Activated T-cell treated with anti-CD3 and anti-CD28 coated beads for 24 hours (primary cell): ENCODE results near the gene CEP68.
"Not testable (repeated sequence)": the region's sequence is repeated elsewhere in the genome, so short reads cannot be mapped to it uniquely, and the experiment has no call there.

Source experiments
- DNase-seq: peaks from one replicate; pipeline ENCODE4 v3.0.0-alpha.2; 2020; ENCODE audit warnings: low read depth

CEP68 gene

DNA sequence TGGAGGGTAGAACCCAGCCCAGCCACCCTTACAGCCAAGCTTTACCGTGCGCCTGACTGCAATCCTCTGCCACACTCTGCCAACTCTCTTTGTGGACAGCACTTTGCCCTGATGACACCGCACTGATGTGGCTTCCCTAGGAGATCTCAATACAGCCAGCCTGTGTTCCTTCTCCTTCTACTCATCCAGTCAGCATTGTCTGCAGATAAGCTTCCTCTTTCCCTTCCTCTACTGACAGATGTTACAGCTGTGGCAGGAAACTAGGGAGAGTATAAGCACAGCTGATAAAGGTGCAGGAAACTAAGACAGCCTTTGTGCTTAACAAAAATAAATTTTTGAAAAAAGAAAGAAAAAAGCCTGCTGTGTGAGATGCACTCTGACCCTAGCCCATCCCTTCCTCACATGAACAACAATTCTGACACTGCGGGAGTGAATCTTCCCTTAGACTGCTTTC is 25.0 kb downstream of the CEP68 start:
- DNase-seq = no peak

DNA sequence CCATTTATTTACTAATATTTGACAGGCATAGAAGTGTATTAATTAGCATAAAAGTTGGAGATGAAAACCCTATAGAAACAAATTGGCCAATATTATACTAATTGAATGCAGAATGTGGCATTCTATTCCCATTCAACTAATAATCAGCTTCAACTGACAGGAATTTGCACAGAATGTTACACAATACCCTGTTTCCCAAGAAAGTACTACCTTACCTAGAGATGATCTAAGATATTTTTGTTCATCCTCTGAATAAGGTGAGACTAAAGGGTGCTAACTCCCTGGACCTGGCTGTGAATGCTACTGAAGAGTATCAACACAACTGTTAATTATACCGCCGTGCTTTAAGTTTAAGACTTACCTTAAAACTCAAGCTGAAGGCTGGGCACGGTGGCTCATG is 28.9 kb downstream of the CEP68 start:
- no peak for DNase-seq

DNA sequence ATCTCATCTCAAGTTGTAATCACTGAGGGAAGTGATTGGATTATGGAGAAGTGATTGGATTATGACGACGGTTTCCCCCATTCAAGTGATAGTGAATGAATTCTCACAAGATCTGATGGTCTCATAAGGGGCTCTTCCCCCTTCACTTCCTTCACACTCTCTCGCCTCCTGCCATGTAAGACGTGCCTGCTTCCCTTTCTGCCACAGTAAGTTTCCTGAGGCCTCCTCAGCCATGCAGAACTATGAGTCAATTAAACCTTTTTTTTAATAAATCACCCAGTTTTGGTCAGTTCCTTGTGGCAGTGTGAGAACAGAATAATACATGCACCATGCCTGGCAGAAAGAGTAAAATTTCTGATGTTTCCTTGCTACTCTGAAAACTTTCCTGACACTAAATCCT is 36.6 kb downstream of the CEP68 start:
- DNase-seq = no peak

DNA sequence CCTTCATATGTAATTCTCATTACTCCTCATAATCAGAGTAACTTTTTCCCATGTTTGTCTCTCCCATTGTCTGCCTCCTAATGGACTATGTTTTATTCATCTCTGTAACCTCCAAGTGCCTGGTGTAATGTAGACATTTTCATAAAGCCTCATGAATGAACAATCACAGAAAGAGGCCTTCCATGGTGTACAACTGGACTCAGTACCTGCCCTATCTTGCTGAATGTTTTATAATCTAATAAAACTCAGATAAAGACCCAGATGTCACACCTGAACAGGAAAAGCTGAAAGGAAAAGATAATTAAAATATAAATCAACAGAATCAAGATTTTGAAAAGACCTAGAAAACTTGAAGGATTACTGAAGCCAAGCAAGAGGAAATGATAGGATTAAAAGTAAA is 37.0 kb downstream of the CEP68 start:
- DNase-seq = no peak

DNA sequence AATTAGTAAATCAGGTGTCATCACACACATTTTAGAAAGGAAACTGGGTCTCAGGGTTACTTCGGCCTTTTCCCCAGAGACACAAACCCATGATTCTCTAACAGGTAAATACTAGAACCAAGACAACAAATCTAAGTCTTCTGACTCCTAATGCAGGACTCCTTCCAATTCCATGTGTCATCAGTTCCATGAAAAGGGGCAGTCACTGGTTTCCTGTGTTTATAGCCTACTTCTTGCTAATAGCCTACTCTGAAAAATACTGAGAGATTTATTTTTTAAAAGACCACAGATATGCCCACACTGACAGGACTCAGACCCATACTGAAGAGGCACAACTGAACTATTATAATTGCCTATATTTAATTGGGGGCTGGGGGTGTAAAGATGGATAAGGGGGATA is 40.7 kb downstream of the CEP68 start:
- no peak for DNase-seq

DNA sequence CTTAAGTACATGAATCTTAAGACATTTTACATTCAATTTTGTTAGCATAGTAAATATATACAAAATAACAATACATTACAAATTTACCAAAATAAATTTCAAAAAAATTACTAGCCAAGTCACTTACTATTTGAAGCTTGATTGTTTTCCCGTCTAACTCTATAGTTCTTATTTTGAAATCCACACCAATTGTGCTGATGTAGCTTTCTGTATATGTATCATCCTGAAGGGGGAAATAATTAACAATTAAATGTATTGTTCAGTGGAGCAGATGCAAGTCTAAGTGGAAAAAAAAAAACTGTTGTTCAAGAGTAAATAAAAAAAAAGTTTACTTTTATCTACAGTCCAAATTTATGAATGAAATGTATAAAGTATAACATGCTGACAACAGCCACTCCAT is 41.6 kb downstream of the CEP68 start:
- DNase-seq = no peak

DNA sequence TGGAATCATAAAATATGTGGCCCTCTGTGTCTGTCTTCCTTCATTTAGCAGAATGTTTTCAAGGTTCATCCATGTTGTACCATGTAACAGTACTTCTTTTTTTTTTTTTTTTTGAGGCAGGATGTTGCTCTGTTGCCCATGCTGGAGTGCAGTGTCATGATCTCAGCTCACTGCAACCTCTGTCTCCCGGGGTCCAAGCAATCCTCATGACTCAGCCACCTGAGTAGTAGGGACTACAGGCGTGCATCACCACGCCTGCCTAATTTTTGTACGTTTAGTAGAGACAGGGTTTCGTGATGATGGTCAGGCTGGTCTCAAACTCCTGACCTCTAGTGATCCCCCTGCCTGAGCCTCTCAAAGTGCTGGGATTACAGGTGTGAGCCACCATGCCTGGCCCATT is 42.5 kb downstream of the CEP68 start:
- no peak for DNase-seq

DNA sequence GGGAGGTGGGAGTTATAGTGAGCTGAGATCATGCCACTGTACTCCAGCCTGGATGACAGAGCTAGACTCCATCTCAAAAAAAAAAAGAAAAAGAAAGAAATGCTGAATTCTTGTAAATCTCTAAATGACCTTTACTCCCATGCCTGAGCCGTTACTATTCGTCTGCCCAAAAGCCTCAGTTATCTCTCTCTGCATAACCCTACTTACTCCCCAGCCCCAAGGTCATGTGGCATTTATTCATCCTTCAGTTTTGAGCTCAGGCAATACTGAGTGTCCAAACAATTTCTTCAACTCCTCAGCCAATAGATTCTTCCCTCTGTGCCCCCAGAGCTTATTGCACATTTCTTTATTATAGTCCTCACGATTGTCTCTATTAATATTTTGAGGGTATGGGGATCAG is 44.9 kb downstream of the CEP68 start:
- DNase-seq = no peak

DNA sequence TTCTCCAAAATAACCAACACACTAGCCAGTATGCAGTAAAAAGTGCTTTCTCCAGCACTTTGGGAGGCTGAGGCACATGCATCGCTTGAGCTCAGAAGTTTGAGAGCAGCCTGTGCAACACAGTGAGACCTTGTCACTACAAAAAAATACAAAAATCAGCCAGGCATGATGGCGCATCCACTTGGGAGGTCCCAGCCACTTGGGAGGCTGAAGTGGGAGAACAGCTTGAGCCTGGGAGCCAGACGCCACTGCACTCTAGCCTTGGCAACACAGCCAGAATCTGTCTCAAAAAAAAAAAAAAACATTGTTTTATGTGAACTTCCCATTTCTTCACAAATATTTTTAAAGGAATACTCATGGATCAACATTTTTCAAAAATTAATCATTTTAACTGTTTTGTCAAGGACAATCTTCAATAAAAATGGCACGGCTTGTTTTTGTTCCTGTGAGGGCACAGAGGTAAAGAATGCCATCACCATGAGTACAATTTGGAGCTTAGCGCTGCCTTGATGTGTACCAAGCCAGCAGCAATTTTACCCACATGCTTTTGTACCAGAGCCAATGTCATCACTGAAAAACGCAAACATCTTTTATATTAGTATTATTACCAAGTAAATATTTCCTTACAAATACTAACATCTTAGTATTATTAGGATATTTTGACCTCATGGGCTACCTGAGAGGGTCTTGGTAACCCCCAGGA is 46.9 kb downstream of the CEP68 start:
- no peak for DNase-seq

DNA sequence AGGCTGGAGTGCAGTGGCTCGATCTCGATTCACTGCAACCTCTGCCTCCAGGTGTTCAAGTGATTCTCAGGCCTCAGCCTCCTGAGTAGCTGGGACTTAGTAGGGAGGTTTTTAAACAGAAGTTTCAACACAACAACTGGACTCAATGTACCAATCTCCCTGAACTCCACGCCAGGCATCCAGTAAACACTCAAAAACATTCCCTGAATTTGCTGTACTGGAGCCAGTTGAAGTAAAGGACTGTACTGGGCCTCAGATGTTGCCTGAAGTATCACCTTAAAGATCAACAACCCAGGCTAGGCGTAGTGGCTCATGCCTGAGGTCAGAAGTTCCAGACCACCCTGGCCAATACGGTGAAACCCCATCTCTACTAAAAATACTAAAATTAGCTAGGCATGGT is 51.3 kb downstream of the CEP68 start:
- DNase-seq = no peak

DNA sequence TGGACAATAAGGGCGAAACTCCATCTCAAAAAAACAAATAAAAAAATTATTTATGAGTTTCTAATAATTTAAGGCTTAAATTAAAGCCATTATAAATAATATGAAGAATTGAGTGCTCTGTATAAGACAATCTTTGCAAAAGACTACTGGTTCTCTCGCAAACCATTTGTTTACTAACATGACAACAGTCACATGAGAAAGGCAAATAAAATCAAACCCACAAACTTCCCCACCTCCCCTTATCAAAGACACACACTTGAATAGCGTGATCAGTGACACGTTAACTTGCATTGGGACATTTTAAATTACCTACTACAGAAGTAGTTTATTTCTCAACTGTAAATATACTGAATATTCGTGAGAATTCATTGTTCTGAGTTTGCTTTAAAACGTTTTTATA is 52.6 kb downstream of the CEP68 start:
- DNase-seq = no peak

DNA sequence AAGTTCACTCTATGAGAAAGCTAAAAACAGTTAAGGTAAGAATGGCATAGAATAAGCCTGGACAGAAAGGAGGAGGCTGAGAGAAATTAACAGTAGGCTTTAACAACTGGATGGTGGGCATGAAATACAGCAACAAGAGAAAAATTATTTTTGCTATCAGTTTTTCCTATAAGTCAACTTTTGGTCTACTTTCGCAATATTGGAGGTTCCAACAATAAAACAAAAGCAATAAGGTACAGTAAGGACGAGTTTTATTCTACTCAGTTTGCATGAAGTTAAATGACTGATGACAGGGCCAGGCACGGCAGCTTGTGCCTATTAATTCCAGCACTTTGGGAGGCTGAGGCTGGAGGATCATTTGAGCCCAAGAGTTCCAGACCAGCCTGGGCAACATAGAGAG is 56.4 kb downstream of the CEP68 start:
- no peak for DNase-seq

DNA sequence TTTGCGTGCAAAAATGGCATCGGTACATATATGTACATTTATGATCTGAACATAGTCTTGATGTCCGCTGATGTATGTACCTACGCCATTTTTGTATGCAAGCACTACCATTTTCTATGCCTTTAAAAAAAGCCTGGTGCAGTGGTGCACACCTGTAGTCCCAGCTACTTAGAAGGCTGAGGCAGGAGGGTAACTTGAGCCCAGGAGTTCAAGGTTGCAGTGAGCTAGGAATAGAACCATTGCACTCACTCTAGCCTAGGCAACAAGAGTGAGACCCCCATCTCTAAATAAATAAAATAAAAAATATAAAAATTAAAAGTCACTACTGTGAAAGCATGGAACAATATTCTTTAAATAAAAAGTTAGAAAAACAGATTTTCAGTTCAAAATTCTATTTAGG is 57.0 kb downstream of the CEP68 start:
- no peak for DNase-seq

DNA sequence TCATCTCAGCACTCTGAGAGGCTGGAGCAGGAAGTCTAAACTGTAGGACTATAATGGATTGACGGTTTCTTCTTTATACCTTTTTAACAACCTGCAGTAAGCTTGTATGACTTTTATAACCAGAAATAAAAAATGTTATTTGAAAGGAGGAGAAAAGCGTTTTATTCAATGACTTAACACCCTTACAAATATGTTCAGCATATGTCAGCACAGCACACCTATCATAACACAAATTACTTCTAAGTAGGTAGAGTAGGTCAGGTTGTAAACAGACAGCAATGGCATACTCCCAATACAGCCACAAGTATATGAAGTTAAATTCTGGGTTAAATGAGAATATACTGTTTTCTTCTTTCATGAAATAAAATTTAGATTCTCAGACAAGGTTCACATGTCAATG is 57.6 kb downstream of the CEP68 start:
- DNase-seq = no peak

DNA sequence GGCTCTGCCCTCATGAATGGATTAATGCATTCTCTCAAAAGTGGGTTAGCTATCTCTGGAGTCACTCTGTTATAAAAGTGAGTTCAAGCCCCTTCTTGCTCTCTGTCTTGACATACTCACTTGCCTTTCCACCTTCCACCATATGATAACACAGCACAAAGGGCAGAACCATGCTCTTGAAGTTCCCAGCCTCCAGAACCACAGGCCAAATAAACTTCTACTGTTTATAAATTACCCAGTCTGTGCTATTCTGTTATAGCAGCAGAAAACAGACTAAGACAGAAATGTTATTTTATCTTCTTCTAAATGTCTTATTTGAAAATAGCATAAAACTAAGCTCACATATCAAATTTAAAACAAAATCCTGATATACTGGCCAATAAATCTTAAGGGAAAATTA is 58.7 kb downstream of the CEP68 start:
- DNase-seq = no peak

DNA sequence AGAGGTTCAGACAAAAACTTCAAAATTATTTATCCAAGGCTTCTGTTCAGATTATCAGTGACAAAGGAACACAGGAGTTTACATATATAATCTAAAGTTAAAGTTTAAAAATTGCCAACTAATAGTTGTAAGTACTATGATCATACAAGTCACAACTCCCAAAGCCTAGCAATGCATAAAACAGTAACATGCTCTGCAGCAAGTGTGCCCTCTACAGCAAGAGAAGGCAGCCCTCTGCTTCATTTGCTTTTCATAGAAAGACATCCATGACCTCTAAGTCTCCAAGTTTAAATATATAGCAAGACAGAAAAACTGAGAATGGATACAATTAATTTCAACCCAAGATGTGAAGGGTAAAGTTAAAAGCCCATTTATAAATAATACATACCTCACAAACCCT is 60.4 kb downstream of the CEP68 start:
- DNase-seq = no peak

DNA sequence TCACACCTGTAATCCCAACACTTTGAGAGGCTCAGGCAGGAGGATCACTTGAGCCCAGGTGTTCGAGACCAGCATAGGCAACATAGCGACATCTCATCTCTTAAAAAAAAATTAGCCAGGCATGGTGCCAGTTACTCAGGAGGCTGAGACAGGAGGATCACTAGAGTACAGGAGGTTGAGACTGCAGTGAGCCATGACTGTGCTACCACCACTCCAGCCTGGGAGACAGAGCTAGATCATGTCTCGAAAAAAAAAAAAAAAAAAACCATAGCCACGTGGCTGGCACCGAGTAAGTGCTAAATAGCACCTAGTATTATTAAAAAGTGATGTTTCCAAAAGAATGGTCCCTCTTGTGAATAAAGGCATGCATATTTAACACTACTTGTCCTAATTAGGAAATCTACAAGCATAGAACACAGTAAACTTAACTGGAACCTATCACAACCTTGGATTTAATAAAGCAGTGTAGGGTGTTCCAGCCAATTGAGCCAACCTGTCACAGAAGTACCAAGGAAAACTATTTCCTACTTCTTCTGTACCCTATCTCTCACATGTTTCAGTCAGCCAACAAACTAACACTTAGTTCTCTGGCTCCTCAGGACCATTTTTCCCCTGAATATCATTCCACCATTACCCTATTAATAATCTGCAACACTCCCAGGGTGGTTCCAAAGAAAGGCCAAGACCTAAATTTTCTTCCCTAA is 64.9 kb downstream of the CEP68 start:
- no peak for DNase-seq

DNA sequence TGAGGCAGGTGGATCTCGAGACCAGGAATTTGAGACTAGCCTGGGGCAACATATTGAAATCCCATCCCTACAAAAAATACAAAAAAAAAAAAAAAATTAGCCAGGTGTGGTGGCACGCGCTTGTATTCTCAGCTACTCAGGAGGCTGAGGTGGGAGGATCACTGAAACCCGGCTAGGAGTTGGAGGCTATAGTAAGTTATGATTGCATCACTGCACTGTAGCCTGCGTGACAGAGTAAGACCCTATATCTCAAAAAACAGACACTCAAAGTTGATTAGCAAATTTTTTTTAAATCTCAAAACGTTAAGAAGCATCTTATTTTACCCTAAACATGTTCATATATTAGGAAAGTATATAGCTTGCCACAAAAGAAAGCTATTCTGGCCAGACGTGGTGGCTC is 66.1 kb downstream of the CEP68 start:
- DNase-seq = no peak

DNA sequence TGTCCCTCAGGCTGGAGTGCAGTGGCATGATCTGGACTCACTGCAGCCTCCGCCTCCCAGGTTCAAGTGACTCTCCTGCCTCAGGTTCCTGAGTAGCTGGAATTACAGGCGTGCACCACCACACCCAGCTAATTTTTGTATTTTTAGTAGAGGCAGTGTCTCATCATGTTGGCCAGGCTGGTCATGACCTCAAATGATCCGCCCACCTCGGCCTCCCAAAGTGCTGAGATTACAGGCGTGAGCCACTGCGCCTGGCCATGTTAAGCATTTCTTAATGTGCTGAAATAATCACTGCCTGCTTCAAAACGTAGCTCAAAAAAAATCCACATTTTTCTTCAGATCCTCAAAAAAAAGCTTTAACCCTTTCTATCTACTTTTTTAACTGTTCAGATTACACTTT is 69.2 kb downstream of the CEP68 start:
- not testable (repeated sequence) for DNase-seq

DNA sequence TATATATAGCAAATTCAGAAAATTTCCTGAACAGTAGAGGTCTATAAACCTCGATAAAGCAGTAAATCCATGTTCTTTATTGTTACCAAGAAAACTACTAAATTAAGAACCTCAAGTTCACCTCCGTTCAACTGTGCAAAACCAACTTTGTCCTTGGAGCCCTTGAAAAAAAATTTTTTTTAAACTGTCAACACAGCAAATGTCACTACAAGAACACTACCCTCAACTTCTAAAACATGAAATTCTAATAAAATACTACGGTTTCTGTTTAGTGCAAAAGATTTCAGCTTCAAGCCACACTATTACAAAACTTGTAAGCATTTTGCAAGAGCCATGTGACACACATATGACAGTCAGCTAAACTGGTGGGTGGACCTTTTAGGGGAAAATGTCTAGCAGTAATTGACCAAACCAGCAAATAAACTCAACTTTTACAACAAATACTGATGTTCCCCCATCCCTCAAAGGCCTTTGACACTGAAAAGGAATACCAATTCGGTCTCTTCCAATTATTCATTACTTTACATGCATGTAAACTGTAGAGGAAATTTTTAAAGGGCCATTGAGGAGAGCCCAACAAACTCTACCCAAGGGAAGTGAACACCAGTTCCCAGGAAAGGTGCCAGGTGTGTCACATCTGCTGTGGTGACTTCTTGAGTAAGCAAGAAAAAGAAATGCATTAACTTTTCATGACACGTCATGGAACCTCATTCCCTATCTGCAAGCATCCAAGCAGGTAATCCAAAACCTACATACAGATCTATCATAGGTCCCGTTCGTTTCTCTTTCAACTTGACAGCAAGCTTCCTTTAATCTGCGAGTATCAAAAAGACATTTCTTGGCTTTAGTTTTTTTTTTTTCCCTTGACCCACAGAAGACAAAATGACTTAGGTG is 72.3 kb downstream of the CEP68 start:
- no peak for DNase-seq

DNA sequence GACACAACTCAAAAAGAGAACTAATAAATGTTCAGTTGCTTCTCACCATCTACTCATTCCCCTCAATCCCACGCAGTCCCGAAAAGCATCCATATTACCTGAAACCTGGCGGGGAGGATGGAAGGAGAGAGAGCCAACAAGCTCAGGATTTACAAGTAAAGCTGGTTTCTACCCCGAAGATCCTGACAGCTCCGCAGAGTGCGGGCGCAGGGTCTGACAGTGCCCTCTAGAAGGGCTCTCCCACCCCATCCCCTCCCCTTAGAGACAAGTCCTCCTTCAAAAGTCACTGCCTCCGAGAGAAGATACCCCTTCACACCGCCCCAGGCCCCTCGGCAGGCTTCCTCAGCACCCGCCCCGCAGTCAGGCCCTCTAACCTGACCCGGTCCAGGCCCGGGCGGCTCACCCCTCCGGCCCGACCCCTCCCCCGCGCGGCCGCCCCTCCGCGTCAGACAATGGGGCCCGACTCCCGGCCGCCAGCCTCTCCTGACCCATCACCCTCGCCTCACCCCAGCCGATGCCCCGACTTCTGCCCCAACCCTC is 73.1 kb downstream of the CEP68 start:
- DNase-seq = peak; percentile 15

DNA sequence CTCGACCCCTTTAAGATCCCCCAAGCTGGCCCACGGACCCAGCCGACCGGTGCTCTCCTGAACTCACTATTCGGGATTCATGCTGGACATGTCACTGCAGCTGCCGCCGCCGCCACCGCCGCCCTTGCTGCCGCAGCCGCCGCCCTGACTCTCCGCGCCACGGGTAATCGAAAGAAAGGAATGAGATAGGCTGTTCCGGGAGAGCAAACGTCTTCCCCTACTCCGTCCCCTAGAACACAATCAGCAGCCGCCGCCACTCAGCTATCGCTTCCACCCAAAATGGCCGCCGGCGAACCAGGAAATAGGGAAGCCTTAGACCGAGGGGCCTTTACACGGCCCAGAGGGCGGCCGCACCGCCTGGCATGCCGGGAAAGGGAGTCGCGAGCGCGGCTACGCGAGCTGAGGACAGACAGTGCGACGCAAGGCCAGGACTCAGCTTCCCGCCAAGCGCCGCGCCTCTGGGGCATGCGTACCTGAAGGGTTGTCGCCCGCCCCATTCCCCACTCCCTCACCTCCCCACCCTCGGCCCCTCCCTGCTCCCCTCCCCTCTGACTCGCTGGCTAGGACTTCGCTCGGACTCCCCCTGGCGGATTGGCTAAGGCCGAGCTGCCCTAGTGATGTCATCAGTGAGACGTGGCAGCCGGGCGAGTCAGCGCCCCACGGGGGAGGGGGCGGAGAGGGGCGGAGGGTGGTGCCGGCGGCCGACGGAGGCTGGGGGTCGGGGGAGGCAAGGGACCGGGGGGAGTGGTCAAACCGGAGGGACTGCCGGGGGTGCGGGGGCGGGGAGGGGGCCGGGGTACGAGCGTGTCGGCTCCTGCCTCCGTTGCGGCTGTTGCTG is 73.8 kb downstream of the CEP68 start, which contains the start of gene RAB1A:
Gene RAB1A, minus strand, starts transcription at position 281 of the 838 bp plus-strand sequence. Its CDS starts 191 bp downstream, at position 90.
- peak; percentile 99 for DNase-seq
